K562 (cell line): ENCODE data around the gene PNRC2. TPM values are rescaled to one million over a fixed set of nuclear protein-coding genes. Genes with fewer than 3 reads are reported as not detected.

Experiments used
- BHLHE40 ChIP-seq: IDR thresholded peaks from 2 replicates; pipeline ENCODE4 v1.6.1; 2011; ENCODE audit warnings: low read length, improper control_type of control experiment
- BRF1 ChIP-seq: IDR thresholded peaks from 3 replicates; pipeline ENCODE4 v1.6.1; 2011; ENCODE audit warnings: borderline replicate concordance, mild to moderate bottlenecking; ENCODE audit not compliant: insufficient read length; ENCODE audit errors: extremely low read depth
- CBX5 ChIP-seq: IDR thresholded peaks from 2 replicates; pipeline ENCODE4 v1.6.1; 2014; ENCODE audit warnings: low read depth, borderline replicate concordance
- HBP1 ChIP-seq: fragments of 450-650 bp; formaldehyde crosslinking; IDR thresholded peaks from 2 replicates; pipeline ENCODE4 v1.4.0; 2022; ENCODE audit warnings: missing genetic modification characterization
- ID3 ChIP-seq, 2 experiments: fragments of 250-450 bp in 1 of 2; fragments of 450-650 bp in 1 of 2; sonication (Bioruptor Pico) in 1 of 2; IDR thresholded peaks; 2 replicates each; pipeline versions ENCODE4 v1.6.1 to v1.8.0; 2016 to 2021; ENCODE audit warnings: mild to moderate bottlenecking in 2 of 2, moderate library complexity in 2 of 2, missing compliant biosample characterization in 1 of 2, missing genetic modification characterization in 1 of 2
- NR2C1 ChIP-seq, 2 experiments: fragments of 450-650 bp; IDR thresholded peaks; 2 replicates each; pipeline ENCODE4 v1.6.1; 2017; ENCODE audit warnings: mild to moderate bottlenecking in 2 of 2, antibody characterized with exemption in 1 of 2, inconsistent platforms in 1 of 2, missing compliant biosample characterization in 1 of 2, missing genetic modification characterization in 1 of 2
- PCBP2 ChIP-seq: fragments of 200-400 bp; formaldehyde crosslinking; IDR thresholded peaks from 2 replicates; pipeline ENCODE4 v1.6.1; 2018; ENCODE audit warnings: low read length, low read depth, mild to moderate bottlenecking, moderate library complexity; ENCODE audit not compliant: poor library complexity, severe bottlenecking
- RNF2 ChIP-seq: sonication (generic); IDR thresholded peaks from 2 replicates; pipeline ENCODE4 v1.6.1; 2016
- UBTF ChIP-seq, 2 experiments: IDR thresholded peaks; 2 replicates each; pipeline ENCODE4 v1.6.1; 2012; ENCODE audit warnings: improper control_type of control experiment in 2 of 2, low read depth in 2 of 2, low read length in 2 of 2, borderline replicate concordance in 1 of 2
- ZC3H11A ChIP-seq: IDR thresholded peaks from 2 replicates; pipeline ENCODE4 v1.6.1; 2012; ENCODE audit warnings: low read depth, low read length, improper control_type of control experiment
- ZNF324 ChIP-seq: fragments of 250-450 bp; sonication (Bioruptor Pico); IDR thresholded peaks from 2 replicates; pipeline ENCODE4 v1.4.0; 2020; ENCODE audit warnings: mild to moderate bottlenecking
- ZNF395 ChIP-seq: fragments of 200-800 bp; sonication (Bioruptor generic); IDR thresholded peaks from 2 replicates; pipeline ENCODE4 v1.6.1; 2017; ENCODE audit warnings: missing genetic modification characterization, missing compliant biosample characterization
- polyA plus RNA-seq, 8 experiments: library from polyadenylated mRNA; depleted of rRNA in 4 of 8; stranded (reverse) in 5 of 8; unstranded in 3 of 8; fragments of >200 nt; fragmentation: Nextera tagmentation in 2 of 8; fragmentation: Illumina TruSeq in 1 of 8; extraction: Ambion mirVana in 2 of 8; extraction: Trizol in 1 of 8; gene quantifications; 2 replicates each; pipeline versions ENCODE4 v1.2.1 to v1.2.3, GENCODE V29; 2011 to 2014; ENCODE audit warnings: inconsistent platforms in 1 of 8, missing spikeins in 1 of 8
- total RNA-seq, 7 experiments: library from RNA; depleted of rRNA in 6 of 7; stranded (reverse); fragments of >200 nt in 6 of 7; fragmentation: Illumina TruSeq in 2 of 7; extraction: Trizol in 2 of 7; gene quantifications; 2 replicates each; pipeline versions ENCODE4 v1.2.1 to v1.2.3, GENCODE V29; 2011 to 2021; ENCODE audit warnings: low replicate concordance in 1 of 7
- TF ChIP-seq, protein P1 (sequence below): fragments of 250-450 bp; sonication (Bioruptor Pico); IDR thresholded peaks from 2 replicates; pipeline ENCODE4 v1.5.0; 2020; ENCODE audit warnings: mild to moderate bottlenecking
- TF ChIP-seq, protein P2 (sequence below): fragments of 450-650 bp; IDR thresholded peaks from 2 replicates; pipeline ENCODE4 v1.6.1; 2016; ENCODE audit warnings: missing biosample characterization, missing genetic modification characterization
- TF ChIP-seq, protein P3 (sequence below): sonication (generic); formaldehyde crosslinking; IDR thresholded peaks from 2 replicates; pipeline ENCODE4 v1.8.1; 2022; ENCODE audit warnings: missing genetic modification reagents

PNRC2 gene
- total and polyA plus RNA-seq, 9 of the 15 experiments (the other 6 are each of a cell fraction or from before 2014, with no cell fraction given): 127 to 303 (median 203) TPM

DNA sequence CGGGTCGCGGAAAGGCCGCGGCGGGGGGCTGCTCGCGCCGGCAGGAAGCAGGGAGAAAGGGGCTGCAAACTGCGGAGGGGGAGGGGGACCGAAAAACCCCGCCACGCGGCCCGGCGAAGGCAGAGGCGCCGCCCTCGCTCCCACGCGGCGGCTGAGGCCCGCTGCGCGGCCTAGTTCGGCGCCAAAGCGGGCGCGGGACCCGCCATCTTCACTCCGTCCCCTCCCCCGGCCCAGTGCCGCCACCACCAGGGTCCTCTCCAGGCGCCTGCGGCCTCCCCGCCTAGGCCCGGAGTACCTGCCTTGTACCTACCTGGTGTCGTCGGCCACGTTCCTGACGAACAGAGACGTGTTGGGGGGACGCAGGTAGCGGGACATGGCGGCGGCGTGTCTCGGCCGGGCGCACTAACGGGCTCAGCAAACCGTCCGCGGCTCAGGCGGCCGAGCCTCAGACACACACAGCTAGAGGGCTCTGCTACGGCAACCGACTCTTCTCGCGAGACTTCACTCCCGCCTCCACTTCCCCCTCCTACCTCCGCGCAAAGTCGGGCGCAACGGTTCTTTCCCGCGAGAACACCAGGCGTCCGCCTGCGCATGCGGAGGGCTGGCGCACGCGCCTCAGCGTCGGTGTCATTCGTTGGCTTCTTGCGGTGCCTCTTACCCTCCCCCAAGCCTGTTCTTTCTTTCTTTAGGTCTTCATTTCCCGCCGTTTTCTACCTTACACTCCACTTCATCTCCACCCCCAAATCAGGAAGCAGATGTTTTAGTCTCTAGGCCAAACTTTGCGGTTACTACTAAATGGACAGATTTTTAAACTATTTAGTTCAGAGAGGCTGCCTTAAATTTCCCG lies 20.5 kb downstream of the PNRC2 start, which contains the start of gene SRSF10 (continued):
- TF ChIP-seq ZNF395 (CRISPR knock-in tag) (no peak), UBTF (IDR thresholded peaks at IDR 0.05; ENCODE audit: borderline replicate concordance in 1 of 2, low read depth in 2 of 2, low read length in 2 of 2) (0 out of 4 replicates have a peak, but pooled peaks of 1 of the 2 experiments have one; percentile 30), NR2C1 (IDR thresholded peaks at IDR 0.05) (0 out of 2 replicates have a peak, but pooled peaks have one; percentile 25), NR2C1 (tag; IDR thresholded peaks at IDR 0.05) (no peak), BRF1 (no peak), BHLHE40 (peak; percentile 65), RNF2 (peak; percentile 57), ID3 (CRISPR knock-in tag; IDR thresholded peaks at IDR 0.05) (no peak), ID3 (tag; IDR thresholded peaks at IDR 0.05) (peak; percentile 88), CBX5 (peak; percentile 25; the same call in 1 of the 2 replicates), ZNF324 (no peak), ZC3H11A (no peak), PCBP2 (peak; percentile 89), HBP1 (CRISPR knock-in tag) (peak; percentile 60; the same call in 1 of the 2 replicates)
- TF ChIP-seq, protein P1, sequence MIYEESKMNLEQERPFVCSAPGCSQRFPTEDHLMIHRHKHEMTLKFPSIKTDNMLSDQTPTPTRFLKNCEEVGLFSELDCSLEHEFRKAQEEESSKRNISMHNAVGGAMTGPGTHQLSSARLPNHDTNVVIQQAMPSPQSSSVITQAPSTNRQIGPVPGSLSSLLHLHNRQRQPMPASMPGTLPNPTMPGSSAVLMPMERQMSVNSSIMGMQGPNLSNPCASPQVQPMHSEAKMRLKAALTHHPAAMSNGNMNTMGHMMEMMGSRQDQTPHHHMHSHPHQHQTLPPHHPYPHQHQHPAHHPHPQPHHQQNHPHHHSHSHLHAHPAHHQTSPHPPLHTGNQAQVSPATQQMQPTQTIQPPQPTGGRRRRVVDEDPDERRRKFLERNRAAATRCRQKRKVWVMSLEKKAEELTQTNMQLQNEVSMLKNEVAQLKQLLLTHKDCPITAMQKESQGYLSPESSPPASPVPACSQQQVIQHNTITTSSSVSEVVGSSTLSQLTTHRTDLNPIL (CRISPR knock-in tag): no peak
- TF ChIP-seq, protein P2, sequence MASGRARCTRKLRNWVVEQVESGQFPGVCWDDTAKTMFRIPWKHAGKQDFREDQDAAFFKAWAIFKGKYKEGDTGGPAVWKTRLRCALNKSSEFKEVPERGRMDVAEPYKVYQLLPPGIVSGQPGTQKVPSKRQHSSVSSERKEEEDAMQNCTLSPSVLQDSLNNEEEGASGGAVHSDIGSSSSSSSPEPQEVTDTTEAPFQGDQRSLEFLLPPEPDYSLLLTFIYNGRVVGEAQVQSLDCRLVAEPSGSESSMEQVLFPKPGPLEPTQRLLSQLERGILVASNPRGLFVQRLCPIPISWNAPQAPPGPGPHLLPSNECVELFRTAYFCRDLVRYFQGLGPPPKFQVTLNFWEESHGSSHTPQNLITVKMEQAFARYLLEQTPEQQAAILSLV: no peak
- TF ChIP-seq, protein P3, sequence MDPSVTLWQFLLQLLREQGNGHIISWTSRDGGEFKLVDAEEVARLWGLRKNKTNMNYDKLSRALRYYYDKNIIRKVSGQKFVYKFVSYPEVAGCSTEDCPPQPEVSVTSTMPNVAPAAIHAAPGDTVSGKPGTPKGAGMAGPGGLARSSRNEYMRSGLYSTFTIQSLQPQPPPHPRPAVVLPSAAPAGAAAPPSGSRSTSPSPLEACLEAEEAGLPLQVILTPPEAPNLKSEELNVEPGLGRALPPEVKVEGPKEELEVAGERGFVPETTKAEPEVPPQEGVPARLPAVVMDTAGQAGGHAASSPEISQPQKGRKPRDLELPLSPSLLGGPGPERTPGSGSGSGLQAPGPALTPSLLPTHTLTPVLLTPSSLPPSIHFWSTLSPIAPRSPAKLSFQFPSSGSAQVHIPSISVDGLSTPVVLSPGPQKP (CRISPR knock-in tag): no peak
